Activated naive CD8-positive, alpha-beta T cell treated with anti-CD3 and anti-CD28 coated beads for 36 hours (primary cell): ENCODE measurements around the gene GNAI2. TPM values are rescaled to one million over a fixed set of nuclear protein-coding genes. Genes with fewer than 3 reads are reported as not detected.
"Not testable (repeated sequence)": the region's sequence is repeated elsewhere in the genome, so short reads cannot be mapped to it uniquely, and the experiment has no call there.

Experiments used
- DNase-seq: peaks from one replicate; pipeline ENCODE4 v3.0.0; 2021
- H3K27ac Mint-ChIP-seq: one replicate; pipeline ENCODE4 v1.8.0; 2022; ENCODE audit warnings: mild to moderate bottlenecking, moderate library complexity, mixed read lengths
- H3K27me3 Mint-ChIP-seq: one replicate; pipeline ENCODE4 v1.8.0; 2022; ENCODE audit warnings: mild to moderate bottlenecking, mixed read lengths
- H3K36me3 Mint-ChIP-seq: one replicate; pipeline ENCODE4 v1.8.0; 2021; ENCODE audit warnings: mild to moderate bottlenecking, mixed read lengths
- H3K4me1 Mint-ChIP-seq: one replicate; pipeline ENCODE4 v1.8.0; 2021; ENCODE audit warnings: mixed read lengths
- H3K4me3 Mint-ChIP-seq: one replicate; pipeline ENCODE4 v1.8.0; 2022; ENCODE audit warnings: mild to moderate bottlenecking, moderate library complexity, mixed read lengths
- H3K9me3 Mint-ChIP-seq: one replicate; pipeline ENCODE4 v1.8.0; 2022; ENCODE audit warnings: mixed read lengths
- total RNA-seq, 2 experiments: library from RNA; stranded (reverse); gene quantifications; one replicate each; pipeline ENCODE4 v1.2.3, GENCODE V29; 2021

Gene GNAI2
- total RNA-seq, 2 experiments from 2014 or later: 211 to 217 TPM

DNA sequence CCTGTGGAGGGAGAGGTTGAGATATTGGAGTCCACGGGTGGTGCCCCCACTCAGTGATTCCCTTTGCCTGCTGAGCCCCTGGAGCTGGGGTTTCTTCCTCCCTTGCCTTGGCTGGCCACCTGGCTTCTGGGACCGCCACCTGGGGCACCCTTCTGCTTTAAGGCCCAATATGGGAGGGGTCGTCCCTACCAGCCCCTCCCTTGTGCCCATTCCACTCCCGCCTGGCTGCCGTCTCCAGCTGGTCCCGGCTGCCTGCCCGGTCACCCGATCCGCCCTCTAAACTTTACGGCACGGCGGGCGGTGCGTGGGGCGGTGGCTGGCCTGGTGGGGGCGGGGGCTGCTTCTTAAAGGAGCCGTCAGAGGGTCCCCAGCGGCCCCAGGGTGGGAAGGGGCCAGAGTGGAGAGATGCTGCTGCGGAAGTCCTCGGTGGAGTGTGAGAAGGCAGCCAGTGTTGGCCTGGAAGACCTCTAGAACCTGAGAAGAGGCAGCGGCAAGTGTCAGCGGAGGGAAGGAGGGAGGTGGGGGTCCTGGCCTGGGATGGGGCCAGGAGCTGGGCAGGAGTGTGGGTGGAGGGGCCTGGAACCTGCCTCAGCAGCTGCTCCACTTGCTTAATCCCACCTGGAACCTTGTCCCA, 31.4 kb downstream of the GNAI2 start:
- H3K27me3 Mint-ChIP-seq: peaks cover 26% of the 10 kb centered on the region
- no peaks in the 10 kb centered on the region for H3K36me3 Mint-ChIP-seq
- H3K4me3 Mint-ChIP-seq: no peak overlapping the region
- DNase-seq: no peak
- no peak overlapping the region for H3K27ac Mint-ChIP-seq
- H3K4me1 Mint-ChIP-seq: peaks cover 7% of the 10 kb centered on the region
- no peaks in the 10 kb centered on the region for H3K9me3 Mint-ChIP-seq

DNA sequence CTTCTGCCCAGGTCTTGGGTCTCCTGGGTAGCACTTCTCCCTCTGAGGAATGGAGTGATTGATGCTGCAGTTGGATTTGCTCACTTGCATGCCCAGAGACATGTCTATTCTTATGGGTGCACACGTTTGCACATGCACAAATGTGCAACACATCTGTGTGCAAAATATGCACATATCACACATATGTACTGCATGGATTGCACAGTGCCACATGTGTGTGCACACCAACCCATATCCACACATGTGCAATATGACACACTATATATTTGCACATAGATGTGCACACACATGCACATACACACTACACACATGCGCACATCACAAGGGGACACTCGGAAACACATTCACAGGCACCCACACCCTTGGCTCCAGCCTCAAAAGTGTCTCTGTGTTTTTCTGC, 32.3 kb downstream of the GNAI2 start:
- Mint-ChIP-seq H3K27ac (no peak overlapping the region), H3K9me3 (no peaks in the 10 kb centered on the region)
- no peak for DNase-seq

DNA sequence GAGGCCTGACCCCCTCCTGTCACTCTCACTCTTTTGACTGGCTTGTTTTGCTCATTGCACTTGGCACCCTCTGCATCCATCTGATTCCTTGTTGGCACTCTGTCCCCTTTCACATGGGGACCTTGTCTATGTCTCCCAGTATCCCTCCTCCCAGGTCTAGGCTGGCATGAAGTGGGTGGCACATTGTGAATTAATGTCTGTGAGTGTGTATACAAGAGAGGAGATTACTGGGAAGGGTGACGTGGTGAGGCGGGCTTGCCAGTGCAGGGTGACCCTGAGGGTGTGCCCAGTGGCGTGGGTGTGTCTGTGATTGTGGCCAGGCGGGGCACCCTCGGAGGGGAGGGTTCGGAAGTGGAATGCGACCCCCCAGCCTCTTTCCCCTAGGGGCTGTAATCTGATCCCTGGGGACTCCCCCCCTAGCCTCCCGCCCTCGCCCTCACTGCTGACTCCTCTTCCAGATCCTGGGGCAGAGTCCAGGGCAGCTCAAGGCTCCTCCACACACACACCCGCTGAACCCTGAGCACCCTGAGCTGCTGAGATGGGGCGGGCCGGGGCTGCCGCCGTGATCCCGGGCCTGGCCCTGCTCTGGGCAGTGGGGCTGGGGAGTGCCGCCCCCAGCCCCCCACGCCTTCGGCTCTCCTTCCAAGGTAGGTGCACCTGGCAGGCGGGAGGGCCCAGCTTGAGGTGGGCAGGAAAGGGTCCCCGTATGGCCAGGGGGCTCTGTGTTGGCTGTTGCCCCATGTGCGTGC, 32.9 kb downstream of the GNAI2 start, which contains the start of gene SEMA3B:
Gene SEMA3B, plus strand, starts transcription at position 445 of the 749 bp plus-strand sequence. Its CDS starts 94 bp downstream, at position 539.
- Mint-ChIP-seq H3K9me3 (no peaks in the 10 kb centered on the region), H3K4me3 (no peak within 1 kb of the TSS), H3K27ac (no peak within 1 kb of the TSS), H3K36me3 (no peaks in the 10 kb centered on the region), H3K4me1 (peaks cover 9% of the 10 kb centered on the region), H3K27me3 (peaks cover 34% of the 10 kb centered on the region)
- no peak for DNase-seq

More for the DNA sequence above, 32.3 kb downstream of the GNAI2 start:
- H3K4me3 Mint-ChIP-seq: no peak overlapping the region
- no peaks in the 10 kb centered on the region for H3K36me3 Mint-ChIP-seq
- H3K4me1 Mint-ChIP-seq: peaks cover 9% of the 10 kb centered on the region
- H3K27me3 Mint-ChIP-seq: peaks cover 31% of the 10 kb centered on the region

DNA sequence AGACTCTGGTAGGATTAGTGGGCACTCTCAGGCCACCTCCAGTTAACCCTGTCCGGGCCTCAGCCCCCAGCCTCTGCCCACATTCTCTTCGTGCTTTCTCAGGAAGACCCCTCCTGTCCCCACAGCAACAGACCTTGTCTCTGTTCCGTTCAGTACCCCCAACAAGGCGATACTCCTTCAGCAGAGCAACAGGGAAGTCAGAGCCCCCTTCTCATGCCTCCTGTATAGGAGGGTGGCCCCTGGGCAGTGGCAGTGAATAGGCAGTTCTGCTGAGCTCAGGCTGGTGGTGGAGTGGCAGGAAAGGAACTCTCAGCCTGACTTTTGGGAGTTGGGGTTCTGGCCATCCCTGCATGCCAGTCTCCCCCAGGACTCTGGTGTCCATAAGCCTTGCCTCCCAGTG, 33.5 kb downstream of the GNAI2 start:
- H3K27ac Mint-ChIP-seq: no peak overlapping the region
- DNase-seq: no peak
- peaks cover 14% of the 10 kb centered on the region for H3K4me1 Mint-ChIP-seq
- H3K4me3 Mint-ChIP-seq: no peak overlapping the region
- peaks cover 40% of the 10 kb centered on the region for H3K27me3 Mint-ChIP-seq
- H3K9me3 Mint-ChIP-seq: no peaks in the 10 kb centered on the region
- no peaks in the 10 kb centered on the region for H3K36me3 Mint-ChIP-seq

DNA sequence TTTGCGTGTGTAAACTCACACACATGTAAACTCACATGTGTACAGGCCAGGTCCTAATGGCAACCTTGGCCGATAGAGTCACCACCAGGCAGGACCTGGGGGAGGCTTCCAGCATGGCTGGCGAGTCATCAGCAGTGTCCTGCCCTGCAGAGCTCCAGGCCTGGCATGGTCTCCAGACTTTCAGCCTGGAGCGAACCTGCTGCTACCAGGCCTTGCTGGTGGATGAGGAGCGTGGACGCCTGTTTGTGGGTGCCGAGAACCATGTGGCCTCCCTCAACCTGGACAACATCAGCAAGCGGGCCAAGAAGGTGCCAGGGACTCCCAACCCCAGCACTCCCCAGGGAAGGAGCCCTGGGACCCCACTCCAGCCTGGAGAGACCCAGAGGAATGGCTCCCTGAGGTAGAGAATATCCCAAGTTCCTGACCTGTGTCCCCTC, 34.0 kb downstream of the GNAI2 start:
- Mint-ChIP-seq H3K36me3 (no peaks in the 10 kb centered on the region), H3K27me3 (peaks cover 45% of the 10 kb centered on the region), H3K4me1 (peaks cover 16% of the 10 kb centered on the region), H3K9me3 (no peaks in the 10 kb centered on the region), H3K4me3 (no peak overlapping the region), H3K27ac (no peak overlapping the region)
- no peak for DNase-seq

DNA sequence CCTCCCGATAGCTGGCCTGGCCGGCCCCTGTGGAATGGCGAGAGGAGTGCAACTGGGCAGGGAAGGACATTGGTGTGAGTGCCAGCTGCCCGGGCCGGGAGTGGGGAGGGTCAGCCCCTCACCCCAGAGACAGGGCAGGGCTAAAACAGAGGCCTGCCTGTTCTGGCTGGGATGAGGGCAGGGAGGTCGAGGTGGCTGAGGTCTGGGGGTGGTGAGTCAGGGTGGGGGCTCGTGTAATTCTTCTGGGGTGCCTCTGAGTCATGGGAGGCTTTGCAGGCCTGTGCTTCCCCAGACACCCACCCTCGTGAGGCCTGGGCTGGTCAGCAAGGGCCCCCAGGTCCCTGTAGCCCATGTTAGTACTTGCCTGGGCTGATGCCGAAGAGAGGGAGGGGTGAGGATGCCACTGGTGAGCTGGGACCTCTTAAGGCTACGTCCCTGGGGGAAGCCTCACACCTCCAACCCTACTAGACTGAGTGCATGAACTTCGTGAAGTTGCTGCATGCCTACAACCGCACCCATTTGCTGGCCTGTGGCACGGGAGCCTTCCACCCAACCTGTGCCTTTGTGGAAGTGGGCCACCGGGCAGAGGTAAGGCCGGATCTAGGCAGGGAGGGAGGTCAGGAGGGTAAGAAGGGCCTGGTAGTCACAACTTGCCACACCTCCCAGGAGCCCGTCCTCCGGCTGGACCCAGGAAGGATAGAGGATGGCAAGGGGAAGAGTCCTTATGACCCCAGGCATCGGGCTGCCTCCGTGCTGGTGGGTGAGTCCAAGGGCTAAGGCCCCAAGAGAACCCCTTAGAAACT, 34.6 kb downstream of the GNAI2 start:
- DNase-seq: no peak
- Mint-ChIP-seq H3K9me3 (no peaks in the 10 kb centered on the region), H3K36me3 (no peaks in the 10 kb centered on the region), H3K27ac (no peak overlapping the region), H3K27me3 (peaks cover 51% of the 10 kb centered on the region), H3K4me3 (no peak overlapping the region), H3K4me1 (peaks cover 18% of the 10 kb centered on the region)

DNA sequence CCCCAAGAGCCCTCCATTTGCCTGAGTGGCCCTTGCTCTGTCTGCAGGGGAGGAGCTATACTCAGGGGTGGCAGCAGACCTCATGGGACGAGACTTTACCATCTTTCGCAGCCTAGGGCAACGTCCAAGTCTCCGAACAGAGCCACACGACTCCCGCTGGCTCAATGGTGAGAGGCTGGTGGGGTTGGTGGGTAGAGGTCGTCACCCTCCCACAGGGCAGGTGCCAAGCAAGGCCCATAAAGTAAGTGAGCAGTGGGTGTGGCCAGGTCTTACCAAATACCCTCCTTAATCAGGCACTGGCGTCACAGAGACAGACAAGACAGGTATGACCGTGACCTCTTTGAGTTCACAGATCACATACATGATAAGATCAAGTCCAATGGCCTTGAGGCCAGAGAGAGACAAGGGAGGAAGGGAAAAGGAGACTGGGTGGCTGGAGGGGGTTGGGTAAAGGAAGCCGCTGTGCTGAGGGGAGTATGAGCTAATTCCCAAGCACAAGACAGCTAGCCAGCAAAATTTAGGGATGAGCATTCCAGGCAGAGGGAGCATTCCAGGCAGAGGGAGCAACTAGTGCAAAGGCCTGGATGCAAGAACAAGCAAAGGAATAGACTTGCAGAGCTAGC, 35.4 kb downstream of the GNAI2 start:
- Mint-ChIP-seq H3K9me3 (no peaks in the 10 kb centered on the region), H3K4me3 (no peak overlapping the region), H3K36me3 (no peaks in the 10 kb centered on the region), H3K27ac (no peak overlapping the region), H3K4me1 (peaks cover 23% of the 10 kb centered on the region), H3K27me3 (peaks cover 54% of the 10 kb centered on the region)
- no peak for DNase-seq

DNA sequence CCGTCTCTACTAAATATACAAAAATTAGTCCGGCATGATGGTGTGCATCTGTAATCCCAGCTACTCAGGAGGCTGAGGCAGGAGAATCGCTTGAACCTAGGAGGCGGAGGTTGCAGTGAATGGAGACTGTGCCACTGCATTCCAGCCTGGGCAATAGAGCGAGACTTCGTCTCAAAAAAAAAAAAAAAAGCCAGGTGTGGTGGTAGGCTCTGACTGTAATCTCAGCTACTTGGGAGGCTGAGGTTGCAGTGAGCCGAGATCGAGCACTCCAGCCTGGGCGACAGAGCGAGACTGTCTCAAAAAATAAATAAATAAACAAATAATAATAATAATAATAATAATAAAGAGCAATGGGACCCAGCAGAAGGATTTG, 36.5 kb downstream of the GNAI2 start:
- H3K27ac Mint-ChIP-seq, H3K9me3 Mint-ChIP-seq, H3K4me3 Mint-ChIP-seq, DNase-seq, H3K36me3 Mint-ChIP-seq: not testable (repeated sequence)
- H3K27me3 Mint-ChIP-seq: peaks cover 54% of the 10 kb centered on the region
- H3K4me1 Mint-ChIP-seq: peaks cover 23% of the 10 kb centered on the region

DNA sequence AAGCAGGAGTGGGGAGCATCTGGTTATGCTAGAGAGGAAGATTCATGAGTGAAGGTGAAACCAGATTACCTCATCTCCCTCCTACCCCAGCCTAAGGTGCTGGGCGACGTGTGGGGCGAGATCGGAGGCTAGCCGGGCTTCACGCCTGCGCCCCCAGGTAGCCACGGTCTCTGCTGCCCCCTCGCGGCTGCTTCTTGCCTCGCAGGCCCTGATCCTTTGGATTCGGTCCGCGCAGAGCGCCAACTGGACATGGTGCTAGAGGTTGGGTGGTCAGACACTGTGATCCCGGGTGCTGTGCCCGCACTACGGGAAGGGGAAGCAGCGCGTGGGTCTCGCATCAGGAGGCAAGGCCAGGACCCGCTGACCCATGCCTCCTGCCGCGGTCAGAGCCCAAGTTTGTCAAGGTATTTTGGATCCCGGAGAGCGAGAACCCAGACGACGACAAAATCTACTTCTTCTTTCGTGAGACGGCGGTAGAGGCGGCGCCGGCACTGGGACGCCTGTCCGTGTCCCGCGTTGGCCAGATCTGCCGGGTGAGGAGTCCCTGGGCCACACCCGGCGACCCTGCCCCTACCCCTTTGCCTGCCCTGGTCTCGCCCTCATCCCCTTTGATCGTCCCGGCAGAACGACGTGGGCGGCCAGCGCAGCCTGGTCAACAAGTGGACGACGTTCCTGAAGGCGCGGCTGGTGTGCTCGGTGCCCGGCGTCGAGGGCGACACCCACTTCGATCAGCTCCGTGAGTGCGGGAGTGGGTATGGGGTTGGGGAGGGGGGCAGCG, 37.1 kb downstream of the GNAI2 start:
- DNase-seq: peak; percentile 90
- H3K36me3 Mint-ChIP-seq: no peaks in the 10 kb centered on the region
- H3K9me3 Mint-ChIP-seq: no peaks in the 10 kb centered on the region
- peaks cover 54% of the 10 kb centered on the region for H3K27me3 Mint-ChIP-seq
- peaks cover 23% of the 10 kb centered on the region for H3K4me1 Mint-ChIP-seq
- H3K27ac Mint-ChIP-seq: peak overlapping the region; percentile 38
- H3K4me3 Mint-ChIP-seq: peak overlapping the region; percentile 71

DNA sequence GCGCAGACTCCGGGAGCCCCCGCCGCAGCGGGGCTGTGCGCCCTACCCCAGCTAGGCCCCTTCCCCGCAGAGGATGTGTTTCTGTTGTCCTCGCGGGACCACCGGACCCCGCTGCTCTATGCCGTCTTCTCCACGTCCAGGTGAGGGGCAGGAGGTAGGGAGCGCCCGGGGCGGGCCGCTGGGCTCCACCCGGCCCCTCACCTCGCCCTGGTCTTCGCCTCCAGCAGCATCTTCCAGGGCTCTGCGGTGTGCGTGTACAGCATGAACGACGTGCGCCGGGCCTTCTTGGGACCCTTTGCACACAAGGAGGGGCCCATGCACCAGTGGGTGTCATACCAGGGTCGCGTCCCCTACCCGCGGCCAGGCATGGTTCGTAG, 37.7 kb downstream of the GNAI2 start:
- Mint-ChIP-seq H3K36me3 (no peaks in the 10 kb centered on the region), H3K27me3 (peaks cover 51% of the 10 kb centered on the region), H3K27ac (no peak overlapping the region), H3K9me3 (no peaks in the 10 kb centered on the region), H3K4me1 (peaks cover 23% of the 10 kb centered on the region), H3K4me3 (peak overlapping the region; percentile 71)
- DNase-seq: no peak

DNA sequence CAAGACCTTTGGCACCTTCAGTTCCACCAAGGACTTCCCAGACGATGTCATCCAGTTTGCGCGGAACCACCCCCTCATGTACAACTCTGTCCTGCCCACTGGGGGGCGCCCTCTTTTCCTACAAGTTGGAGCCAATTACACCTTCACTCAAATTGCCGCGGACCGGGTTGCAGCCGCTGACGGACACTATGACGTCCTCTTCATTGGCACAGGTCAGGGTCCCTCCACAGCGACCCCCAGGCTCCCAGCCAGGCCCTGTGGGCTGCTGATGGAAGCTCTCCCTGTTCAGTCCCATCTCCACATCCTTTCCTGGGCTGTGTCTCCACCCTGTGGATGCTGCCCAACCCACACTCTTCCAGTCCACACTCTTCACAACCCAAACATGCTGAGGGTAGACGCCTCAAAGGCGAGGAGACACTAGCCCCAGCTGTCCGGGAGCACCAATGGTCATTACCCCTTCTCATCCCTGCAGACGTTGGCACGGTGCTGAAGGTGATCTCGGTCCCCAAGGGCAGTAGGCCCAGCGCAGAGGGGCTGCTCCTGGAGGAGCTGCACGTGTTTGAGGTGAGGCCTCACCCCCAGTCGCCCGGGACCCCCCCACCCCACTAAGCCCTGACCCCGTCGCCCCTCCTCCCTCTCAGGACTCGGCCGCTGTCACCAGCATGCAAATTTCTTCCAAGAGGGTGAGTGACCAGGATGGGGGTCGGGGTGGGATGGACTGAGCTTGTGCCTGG, 38.5 kb downstream of the GNAI2 start:
- no peaks in the 10 kb centered on the region for H3K9me3 Mint-ChIP-seq
- H3K36me3 Mint-ChIP-seq: no peaks in the 10 kb centered on the region
- peaks cover 23% of the 10 kb centered on the region for H3K4me1 Mint-ChIP-seq
- no peak overlapping the region for H3K27ac Mint-ChIP-seq
- peak overlapping the region; percentile 33 for H3K4me3 Mint-ChIP-seq
- peaks cover 51% of the 10 kb centered on the region for H3K27me3 Mint-ChIP-seq
- peak; percentile 77 for DNase-seq

DNA sequence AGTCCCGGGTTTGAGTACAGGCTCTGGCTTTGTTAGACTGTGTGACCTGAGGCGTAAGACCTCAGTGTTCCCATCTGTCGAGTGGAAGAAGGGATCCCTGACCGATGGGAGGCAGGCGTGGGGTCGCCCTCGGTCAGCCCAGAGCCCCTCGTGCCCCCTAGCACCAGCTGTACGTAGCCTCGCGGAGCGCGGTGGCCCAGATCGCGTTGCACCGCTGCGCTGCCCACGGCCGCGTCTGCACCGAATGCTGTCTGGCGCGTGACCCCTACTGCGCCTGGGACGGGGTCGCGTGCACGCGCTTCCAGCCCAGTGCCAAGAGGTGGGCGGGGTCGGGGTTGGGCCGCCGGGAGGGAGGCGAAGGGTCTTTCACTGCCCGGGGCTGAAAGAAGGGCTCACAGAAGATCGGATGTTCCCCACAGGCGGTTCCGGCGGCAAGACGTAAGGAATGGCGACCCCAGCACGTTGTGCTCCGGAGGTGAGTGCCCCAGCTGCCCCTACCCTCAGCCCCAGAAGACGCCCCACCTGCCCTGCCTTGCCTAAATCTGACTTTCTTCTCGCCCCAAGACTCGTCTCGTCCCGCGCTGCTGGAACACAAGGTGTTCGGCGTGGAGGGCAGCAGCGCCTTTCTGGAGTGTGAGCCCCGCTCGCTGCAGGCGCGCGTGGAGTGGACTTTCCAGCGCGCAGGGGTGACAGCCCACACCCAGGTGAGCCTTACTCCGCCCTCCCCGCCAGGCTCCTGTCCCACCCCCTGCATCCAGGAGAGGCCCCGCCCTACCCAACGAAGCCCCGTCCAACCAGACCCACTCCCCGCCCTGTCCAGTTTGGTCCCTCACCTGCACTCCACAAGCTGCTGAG, 39.4 kb downstream of the GNAI2 start:
- Mint-ChIP-seq H3K4me1 (peaks cover 23% of the 10 kb centered on the region), H3K27me3 (peaks cover 51% of the 10 kb centered on the region), H3K4me3 (peak overlapping the region; percentile 45), H3K36me3 (no peaks in the 10 kb centered on the region), H3K27ac (no peak overlapping the region), H3K9me3 (no peaks in the 10 kb centered on the region)
- no peak for DNase-seq
